Astrocyte of the spinal cord (primary cell): Measurements from ENCODE around the gene XPA.

ENCODE experiments used
- DNase-seq: peaks from one replicate; pipeline ENCODE4 v3.0.0; 2011; ENCODE audit warnings: low read depth, low spot score
- H3K4me3 ChIP-seq: 2 replicates; pipeline ENCODE4 v1.5.1; 2011; ENCODE audit warnings: low read depth, mild to moderate bottlenecking, low read length, moderate library complexity
- in situ Hi-C: cut with HindIII; loops from 2 replicates; pipeline ENCODE4 v1.10.0; 2017; ENCODE audit warnings: low sequenced_read_pairs
- TF ChIP-seq, protein P1 (sequence below): IDR thresholded peaks from 2 replicates; pipeline ENCODE4 v1.5.1; 2012; ENCODE audit warnings: low read depth, mild to moderate bottlenecking, low read length, inconsistent platforms

Gene XPA

DNA sequence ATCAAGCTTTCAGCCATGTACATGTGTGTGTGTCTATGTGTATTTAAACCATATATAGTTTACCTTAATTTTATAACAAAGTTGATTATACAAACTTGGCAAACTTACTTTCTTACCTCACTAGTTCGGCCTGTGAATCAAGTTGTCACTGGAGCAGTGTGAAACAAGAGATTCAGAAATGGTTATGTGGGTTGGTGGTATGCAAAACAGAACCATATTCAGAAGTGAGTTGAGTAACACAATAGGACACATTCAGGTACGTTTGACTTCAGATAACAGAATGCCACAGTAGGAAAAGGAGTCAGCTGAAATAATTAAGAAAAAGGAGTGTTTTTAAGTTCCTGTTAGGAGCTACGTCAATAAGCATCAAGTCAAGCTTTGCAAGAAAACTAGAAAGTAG lies 21.5 kb downstream of the XPA start:
- in situ Hi-C loops = no loop called here
- no peak for DNase-seq
- TF ChIP-seq, protein P1, sequence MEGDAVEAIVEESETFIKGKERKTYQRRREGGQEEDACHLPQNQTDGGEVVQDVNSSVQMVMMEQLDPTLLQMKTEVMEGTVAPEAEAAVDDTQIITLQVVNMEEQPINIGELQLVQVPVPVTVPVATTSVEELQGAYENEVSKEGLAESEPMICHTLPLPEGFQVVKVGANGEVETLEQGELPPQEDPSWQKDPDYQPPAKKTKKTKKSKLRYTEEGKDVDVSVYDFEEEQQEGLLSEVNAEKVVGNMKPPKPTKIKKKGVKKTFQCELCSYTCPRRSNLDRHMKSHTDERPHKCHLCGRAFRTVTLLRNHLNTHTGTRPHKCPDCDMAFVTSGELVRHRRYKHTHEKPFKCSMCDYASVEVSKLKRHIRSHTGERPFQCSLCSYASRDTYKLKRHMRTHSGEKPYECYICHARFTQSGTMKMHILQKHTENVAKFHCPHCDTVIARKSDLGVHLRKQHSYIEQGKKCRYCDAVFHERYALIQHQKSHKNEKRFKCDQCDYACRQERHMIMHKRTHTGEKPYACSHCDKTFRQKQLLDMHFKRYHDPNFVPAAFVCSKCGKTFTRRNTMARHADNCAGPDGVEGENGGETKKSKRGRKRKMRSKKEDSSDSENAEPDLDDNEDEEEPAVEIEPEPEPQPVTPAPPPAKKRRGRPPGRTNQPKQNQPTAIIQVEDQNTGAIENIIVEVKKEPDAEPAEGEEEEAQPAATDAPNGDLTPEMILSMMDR = no peak

DNA sequence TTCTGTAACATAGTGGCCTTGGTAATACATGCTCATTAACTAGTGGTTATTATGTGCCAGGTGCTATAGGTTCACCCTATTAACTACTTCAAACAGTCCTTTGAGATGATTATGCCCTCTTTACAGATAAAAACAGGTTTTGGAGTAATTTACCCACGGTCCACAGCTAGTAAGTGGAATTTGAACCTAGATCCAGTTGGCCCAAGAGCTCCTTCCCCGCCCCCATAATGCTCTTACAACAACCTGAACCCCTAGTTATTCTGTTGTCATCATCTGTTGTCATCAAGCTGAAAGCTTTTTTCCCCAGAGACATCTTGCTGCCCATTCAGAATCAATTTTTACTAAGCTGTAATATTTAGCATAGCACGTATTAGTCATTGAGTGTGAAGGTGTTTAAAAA lies 23.2 kb downstream of the XPA start:
- in situ Hi-C loops = no loop called here

More for the DNA sequence above, 21.5 kb downstream of the XPA start:
- H3K4me3 ChIP-seq = no peak overlapping the region

DNA sequence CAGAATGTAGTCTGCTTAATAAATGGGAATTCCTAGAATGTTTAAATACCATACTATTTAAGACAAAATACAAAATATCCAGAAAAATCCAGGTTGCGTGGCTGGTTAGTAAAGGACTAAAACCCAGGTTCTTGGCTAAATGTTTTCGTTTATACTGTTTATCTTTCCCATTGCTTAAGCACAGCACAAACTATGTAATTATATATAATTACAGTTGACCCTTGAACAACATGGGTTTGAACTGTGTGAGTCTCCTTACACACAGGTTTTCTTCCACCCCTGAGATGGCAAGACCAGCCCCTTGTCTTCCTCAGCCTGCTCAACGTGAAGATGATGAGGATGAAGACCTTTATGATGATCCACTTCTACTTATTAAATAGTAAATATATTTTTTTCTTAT lies 24.7 kb downstream of the XPA start:
- no peak for DNase-seq
- in situ Hi-C loops = no loop called here
- TF ChIP-seq, protein P1 = no peak

More for the DNA sequence above, 23.2 kb downstream of the XPA start:
- no peak for DNase-seq
- H3K4me3 ChIP-seq = no peak overlapping the region
- TF ChIP-seq, protein P1 = no peak

DNA sequence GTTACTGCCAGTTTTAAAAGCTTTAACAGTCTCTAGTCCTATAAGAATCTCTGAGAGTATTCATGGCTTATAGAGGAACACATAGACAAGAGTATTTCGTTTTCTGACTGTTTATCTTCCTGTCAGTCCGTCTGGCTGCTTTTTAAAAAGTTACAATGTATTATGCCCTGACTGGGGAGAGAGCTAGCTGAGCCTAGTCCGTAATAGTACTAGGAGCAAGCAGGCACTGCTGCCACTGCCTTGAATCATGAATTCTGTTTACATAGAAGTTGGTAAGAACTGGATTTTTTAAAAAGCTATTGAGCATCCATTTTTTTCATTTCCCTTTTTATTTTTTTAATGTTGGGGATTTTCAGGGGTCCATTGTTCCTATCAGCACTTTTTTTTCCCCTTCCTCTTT lies 26.6 kb downstream of the XPA start:
- in situ Hi-C loops = no loop called here
- no peak for DNase-seq

More for the DNA sequence above, 24.7 kb downstream of the XPA start:
- H3K4me3 ChIP-seq = no peak overlapping the region

DNA sequence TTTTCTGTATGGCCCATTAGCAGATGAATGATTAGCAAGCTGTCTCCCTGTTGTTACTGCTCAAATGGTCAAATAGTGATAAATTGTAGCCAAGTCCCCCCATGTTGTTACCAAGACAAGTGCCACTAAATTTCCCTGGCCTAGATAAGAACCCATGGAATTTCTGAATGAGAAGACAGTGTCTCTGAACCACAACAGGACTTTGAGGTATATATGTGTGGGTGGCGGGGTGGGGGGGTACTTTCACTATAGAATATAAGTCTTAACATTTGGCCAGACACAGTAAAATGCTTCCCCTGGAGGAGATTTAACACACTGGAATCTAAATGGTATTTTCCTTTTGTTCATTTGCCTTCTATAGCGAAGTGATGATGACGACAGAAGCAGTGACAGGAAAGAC lies 28.7 kb downstream of the XPA start:
- TF ChIP-seq, protein P1 = no peak
- H3K4me3 ChIP-seq = no peak overlapping the region
- in situ Hi-C loops = no loop called here
- DNase-seq = no peak

More for the DNA sequence above, 26.6 kb downstream of the XPA start:
- TF ChIP-seq, protein P1 = no peak
- H3K4me3 ChIP-seq = no peak overlapping the region

DNA sequence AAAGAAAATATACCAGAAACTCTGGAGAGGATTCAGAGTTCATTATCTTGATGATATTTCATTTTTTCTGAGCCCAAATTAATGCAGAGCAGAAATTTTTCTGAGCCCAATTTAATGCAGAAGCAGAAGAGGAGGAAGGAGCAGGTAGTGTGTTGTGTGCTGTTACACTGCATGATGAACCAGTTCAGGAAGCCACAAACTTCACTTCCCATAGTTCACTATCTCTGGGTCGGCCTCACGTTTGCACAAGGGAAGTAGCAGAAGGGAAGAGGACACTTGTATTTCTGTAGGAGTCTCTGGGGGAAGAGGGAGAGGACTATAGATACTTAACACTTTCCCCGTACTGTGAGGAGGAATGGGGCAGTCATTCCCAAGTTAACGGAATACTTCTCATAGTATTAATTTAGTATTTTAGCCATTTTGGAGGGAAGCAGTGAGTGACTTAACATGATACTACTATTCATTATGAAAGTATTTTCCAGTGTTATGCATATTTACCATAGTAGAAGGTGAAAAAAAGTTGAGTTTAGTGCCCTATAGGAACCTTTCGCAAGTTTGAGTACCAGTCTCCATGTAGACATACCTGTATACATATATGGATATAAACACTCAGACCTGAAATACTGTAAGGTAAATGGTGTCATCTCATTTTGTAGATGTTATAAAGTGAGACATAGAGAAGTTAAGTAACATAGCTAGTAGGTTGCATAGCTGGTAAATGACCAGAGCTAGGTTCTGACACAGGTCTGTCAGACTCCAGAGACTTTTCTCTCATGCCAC lies 30.0 kb downstream of the XPA start:
- TF ChIP-seq, protein P1 = no peak
- DNase-seq = no peak
- H3K4me3 ChIP-seq = no peak overlapping the region
- in situ Hi-C loops = no loop called here
